ENCODE results near the gene GPR148. TPM values are rescaled to one million over a fixed set of nuclear protein-coding genes. Genes with fewer than 3 reads are reported as not detected.
A peak's percentile ranks its signal among the peaks of the same experiment; 100 is the strongest.

GPR148 gene
- total RNA-seq, 1 donor from 2014 or later, result not detected

DNA sequence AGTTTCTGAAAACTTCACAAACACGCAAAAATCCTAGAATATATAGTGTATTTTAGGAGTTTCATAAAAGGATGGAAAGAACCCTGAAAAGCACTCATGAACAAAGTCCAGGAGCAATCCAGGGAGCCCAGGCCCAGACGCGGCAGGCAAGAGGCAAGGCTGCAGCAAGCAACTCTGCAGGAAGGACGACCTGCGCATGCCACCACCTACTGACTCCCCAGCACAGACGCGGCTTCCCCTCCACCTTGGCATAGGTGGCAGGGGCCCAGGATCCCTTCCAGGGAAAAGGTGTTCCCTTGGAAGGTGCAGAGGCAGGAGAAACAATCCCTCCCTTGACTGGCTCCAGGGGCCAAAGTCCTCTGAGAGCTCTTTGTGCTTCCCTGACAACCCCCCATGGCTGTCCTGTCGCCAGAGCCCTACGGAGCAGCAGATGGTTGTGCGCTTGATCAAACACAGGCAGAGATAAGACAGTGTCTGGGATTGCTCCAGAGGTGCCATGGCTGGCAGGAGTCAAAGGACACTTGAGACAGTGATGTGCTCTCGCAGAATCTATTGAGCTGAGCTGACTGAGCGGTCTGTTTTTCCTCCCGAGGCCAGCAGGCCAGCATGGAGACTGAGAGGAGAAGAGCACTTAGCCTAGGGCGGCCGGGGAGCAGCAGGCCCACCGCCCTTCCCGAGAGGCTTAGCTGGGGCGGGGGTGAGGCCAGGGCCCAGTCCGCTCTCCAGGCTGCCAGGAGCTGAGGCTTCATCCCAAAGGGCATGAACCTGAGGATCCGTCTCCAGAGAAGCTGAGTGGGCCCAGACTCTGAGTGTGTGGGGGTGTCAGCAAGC lies 15.6 kb downstream of the GPR148 start:
- ATAC-seq (no peak), DNase-seq (ENCODE audit: low spot score) (no peak)
- intact Hi-C loops (cut with DNase I), result no loop called here

DNA sequence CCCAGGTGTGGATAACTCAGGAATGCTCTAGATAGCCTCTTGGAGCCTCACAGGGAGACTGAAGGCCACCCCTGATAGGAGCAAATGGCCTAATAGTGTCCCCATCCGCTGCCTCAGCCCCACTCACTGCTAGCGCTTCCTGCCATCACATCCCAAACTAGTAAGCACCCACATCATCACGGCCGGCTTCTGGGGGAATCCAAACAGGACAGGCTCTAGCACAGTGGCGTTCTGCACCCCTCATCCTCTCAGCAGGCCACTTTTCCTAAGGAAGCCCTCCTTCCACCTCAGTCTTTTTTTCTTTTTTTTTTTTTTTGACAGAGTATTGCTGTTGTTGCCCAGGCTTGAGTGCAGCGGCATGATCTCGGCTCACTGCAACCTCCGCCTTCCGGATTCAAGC lies 20.2 kb downstream of the GPR148 start:
- intact Hi-C loops (cut with DNase I), result no loop called here
- DNase-seq (ENCODE audit: low spot score) (no peak), ATAC-seq (no peak)

DNA sequence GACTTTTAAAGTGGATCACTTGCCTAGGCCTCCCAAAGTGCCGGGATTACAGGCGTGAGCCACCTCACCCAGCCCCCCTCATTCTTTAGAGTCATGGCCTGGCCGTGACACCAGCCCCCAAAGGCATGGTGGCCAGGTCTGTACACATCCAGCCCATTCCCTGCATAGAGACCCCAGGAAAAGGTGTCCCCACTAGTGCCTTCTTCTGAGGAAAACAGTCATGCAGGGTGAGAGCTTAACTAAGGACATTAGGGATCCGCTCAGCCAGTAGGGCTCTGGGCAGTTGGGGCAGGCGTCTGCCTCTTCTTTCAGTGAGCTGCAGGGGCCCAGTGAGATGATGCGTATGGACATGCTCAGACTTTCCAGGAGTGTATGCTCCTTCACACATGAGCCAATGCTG lies 20.8 kb downstream of the GPR148 start:
- ATAC-seq (no peak), DNase-seq (ENCODE audit: low spot score) (no peak)
- intact Hi-C loops (cut with DNase I), result no loop called here

DNA sequence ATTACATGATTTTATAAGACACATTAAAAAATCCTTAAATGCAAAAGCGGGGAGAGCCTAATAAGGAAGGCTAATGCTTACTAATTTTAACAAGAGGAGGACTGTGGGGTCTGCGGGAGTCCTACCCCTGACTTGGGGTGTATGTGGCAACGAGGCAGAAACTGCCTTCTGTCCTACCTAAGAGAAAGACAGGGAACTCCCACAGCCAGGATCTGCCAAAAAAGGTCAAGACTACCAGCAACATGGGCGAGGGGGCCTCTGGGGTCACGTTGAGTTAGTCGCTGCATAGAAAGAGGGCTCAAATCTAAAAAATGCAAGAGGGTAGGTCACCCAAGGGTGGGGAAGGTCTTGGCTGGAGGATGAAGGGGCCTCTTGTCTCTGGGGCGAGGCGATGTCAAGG lies 25.9 kb downstream of the GPR148 start:
- DNase-seq (ENCODE audit: low spot score), result no peak
- intact Hi-C loops (cut with DNase I), result no loop called here
- no peak for ATAC-seq

DNA sequence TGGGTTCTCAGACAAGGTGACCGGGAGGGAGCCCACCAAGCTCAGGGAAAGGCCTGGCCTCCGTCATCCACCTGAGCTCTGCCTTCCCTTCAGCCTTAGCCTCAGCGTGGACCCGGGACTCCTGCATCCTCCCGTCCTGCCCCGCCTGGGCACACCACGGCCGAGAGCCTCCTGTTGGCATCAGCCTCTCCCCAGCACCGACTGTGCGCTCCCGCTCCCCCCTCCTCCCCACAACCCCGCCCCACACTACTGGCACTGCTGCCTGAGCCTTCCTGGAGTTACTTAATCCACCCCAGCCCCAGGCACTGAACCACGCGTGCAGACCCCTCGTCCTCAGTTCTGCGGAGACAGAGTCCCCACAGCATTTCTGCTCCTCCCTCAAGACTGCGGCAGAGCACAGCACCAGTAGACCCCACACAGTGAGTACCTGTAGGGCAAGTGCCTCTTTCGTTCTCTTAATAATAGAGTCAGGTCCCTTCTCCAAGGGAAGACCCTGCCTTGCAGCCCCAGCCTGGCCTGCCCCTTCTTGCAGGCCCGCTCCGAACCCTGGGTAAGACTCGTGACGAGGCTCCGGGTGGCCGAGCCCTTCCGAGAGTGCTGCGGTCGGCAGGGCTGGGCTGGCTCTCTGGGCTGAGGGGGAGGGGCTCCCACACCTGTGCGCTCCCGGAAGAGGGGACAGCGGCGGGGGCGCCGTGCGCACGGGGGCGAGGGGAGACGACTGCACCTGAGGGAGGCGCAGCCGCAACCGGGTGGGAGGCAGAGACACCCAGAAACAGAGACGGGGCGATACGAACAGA lies 26.6 kb downstream of the GPR148 start, which contains the start of gene AMER3:
Gene AMER3, plus strand, starts transcription at position 285 of the 797 bp plus-strand sequence. CDS start 6,533 bp downstream, outside the sequence.
- intact Hi-C loops (cut with DNase I), result no loop called here
- no peak for ATAC-seq
- no peak for DNase-seq (ENCODE audit: low spot score)

DNA sequence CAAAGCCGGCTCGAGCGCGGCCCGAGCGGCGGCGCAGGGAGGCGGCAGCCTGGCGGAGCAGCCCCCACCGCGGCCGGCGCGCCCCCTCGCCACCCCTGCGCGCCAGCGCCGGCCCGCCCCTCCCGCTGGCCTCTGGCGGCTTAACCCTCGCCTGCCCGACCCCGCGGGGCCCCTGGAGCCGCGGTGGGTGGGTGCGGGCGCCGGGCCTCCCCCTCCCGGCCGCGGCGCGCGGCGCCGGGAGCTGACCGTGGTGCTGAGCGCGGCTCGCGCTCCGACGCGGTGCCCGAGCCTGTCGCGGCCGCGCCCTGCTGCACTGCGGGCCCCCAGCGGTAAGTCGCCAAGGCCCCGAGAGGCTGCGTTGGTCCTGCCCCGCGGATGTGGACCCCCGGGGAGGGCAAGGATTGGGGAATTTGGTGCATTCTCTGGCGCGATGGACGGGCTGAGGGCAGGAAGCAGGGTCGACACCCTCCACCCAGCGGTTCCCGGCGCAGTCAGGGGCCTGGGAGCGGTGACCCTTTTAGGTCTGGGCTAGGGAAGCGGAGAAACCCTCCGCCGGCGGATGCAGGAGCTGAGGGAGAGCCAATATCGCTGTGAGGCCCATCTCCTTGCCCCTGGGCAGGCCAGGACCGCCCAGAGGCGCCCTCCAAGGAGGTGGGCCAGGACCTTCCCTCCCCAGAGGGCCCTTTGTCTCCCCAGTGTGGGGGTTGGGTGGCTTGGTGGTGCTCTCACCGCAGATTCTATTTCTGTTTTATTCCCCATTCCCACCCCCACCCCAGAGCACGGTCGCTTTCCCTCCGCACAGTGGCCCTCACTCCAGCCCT lies 27.4 kb downstream of the GPR148 start:
- intact Hi-C loops (cut with DNase I), result no loop called here
- ATAC-seq, result no peak

DNA sequence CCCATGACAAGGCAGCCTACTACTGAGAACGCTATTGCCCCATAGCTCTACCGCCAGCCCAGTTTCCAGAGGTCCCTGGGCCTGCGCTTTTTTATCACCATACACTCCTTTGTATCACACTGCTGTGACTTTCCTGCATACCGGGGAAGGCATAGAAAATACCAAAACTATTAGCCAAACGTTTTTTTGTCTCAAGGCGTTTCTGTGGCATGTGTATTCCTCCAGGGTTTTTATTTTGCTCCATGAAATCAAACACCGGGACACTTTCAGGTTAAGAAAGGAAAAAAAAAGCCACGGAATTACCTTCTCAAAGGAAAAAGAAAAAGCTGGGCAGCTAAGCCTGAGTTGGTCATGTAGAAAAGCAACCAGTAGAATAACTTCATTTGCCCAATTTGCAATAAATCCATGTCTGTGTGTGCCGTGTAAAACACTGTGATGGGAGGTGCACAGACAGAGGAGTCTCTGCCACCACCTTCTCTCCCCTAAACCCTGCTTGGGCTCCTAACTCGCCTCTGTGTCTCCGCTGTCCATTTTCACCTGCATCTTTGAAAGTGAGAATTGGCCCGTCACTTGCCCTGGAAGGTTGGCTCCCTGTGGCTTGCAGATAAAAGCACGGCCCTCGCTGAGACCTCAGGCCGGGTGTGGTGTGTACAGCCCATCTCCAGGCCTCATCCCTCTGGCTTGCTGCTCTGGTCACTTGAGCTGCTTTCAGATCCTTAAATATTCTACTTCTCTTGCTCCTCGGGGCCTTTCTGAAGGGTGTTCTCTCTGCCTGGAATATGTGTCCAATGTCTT lies 28.2 kb downstream of the GPR148 start:
- intact Hi-C loops (cut with DNase I), result no loop called here
- ATAC-seq (no peak), DNase-seq (ENCODE audit: low spot score) (no peak)

More for the DNA sequence above, 27.4 kb downstream of the GPR148 start:
- no peak for DNase-seq (ENCODE audit: low spot score)

DNA sequence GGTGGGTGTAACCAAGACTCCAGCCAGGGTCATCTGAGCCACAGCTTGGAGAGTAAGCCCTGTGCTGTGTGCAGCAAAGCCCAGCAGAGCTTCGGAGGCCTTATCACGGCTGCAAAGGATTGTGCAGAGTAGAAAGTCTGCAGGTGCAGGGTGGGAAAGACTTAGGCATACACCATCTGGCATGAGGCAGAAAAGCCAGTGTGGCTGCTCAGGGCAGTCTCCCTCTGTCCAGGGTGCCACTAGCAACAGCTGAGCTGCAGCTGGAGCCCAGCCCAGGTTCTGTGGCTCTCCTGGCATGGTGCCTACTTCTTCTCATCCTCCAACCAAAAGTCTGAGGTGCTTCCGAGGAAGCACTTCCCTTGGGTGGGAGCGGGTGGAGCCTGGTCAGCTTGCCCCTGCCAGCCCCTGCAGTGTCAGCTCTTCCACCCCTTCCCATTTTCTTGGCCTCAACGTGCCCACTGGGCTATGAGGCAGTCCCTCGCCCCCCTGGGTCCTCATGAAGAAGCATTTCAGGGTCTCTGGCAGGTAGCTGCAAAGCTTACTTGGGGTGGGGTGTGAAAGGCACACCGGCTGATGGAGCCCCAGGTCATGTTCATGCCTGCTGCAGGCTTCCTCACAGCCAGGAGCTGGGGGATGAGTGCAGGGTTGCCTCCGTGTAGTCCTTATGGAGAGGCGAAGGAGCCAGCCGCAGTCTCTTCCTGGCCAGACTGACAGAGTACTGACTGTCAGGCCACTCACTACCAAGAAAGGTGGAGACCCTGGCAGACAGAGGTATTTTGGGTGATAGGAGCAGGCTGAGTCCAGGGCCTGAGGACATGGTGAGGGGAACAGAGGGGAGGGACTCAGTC lies 31.3 kb downstream of the GPR148 start:
- intact Hi-C loops (cut with DNase I), result no loop called here
- DNase-seq (ENCODE audit: low spot score), result peak; percentile 15
- ATAC-seq, result no peak

DNA sequence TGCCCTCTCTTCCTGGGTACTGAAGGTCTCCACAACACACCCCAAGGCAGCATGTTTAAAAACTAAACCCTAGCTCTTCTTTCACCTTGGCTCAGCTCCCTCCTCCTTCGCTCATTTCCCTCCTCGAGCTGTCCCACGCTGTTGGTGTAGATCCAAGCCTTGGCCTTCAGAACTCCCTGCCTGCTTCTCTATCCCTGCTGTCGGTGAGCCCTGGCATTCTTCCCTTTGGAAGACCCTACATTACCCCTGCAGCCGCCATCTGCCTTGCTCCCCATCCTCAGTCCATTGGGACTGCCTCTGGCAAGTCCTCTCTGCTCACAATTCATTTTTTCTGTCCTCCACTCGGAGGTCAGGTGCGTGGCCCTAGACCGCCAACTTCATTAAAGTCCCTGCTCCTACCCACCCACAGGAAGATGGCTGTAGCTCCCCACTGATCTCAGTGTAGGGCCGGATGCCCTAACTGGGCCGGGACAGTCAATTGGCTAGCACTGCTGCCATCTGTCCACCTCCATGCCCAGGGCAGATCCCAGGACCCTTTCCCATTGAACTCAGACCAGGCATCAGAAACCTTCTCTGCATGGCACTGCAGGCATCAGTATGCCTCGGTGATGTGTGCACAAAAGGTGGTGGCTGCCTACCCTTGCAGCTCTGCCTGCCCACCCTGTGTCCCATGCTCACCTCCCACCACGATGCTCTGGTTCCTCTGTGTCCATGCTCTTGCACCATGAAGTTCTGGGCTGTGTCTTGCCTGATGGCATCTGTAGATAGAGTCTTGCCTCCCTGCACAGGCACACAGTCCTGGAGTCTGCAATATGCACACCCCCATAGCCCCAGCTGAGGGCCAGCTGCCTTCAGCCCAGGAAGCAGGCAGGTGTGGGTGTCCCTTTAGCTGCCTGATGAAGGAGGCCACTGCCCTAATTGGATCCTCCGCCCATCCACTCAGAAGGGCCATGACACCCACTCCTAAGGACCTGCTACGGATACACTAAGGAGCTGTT lies 32.2 kb downstream of the GPR148 start:
- DNase-seq (ENCODE audit: low spot score), result peak; percentile 13
- intact Hi-C loops (cut with DNase I), result no loop called here
- ATAC-seq, result no peak

DNA sequence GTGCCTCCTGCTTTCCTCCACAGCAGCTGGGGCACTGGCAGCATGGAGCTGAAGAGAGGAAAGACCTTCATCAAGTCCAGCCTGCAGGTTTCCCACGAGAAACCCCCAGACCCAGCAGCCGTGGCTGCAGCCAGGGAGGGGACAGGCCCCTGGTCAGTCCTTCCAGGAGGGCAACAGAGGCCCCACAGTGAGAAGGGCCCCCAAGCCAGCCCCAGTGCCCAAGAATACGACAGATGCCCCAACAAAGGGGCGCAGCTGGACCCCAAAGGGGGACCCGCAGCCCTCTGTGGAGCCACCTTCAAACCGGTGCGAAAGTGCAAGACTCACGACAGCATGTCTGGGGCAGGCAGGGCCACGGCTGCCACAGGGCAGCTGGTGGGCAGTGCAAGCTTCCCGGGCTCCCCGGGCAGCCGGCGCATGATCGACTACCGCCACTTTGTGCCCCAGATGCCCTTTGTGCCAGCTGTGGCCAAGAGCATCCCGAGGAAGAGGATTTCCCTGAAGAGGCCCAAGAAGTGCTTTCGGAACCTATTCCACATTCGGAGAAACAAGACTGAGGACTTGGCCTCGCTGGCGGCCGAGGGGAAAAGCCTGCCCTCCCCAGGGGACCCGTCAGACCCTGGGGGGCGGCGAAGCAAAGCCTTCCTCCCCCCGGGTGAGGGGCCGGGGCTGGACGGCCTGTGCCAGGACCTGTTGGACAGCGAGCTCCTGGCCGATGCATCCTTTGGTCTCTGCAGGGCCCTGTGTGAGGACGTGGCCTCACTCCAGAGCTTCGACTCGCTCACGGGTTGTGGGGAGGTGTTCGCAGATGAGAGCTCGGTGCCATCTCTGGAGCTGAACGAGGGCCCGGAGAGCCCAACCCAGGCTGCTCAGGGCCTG lies 33.4 kb downstream of the GPR148 start:
- ATAC-seq (no peak), DNase-seq (ENCODE audit: low spot score) (peak; percentile 40)
- intact Hi-C loops (cut with DNase I), result no loop called here

DNA sequence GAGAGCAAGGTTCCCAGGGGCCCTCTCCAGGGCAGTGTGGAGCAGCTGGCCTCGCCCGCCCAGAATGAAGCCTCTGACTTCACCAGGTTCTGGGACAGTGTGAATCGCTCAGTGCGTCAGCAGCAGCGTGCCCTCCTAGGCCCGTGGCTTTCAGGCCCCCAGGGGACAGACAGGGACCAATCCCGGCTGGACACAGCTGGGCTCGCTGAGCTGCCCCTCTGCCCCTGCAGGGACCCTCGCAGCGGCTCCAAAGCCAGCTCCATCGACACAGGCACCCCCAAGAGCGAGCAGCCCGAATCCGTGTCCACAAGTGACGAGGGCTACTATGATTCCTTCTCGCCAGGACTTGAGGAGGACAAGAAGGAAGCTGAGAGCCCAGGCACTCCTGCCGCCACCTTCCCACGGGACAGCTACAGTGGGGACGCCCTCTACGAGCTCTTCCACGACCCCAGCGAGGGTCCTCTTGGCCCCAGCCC lies 34.1 kb downstream of the GPR148 start:
- DNase-seq (ENCODE audit: low spot score), result peak; percentile 40
- ATAC-seq, result no peak
- intact Hi-C loops (cut with DNase I), result no loop called here

DNA sequence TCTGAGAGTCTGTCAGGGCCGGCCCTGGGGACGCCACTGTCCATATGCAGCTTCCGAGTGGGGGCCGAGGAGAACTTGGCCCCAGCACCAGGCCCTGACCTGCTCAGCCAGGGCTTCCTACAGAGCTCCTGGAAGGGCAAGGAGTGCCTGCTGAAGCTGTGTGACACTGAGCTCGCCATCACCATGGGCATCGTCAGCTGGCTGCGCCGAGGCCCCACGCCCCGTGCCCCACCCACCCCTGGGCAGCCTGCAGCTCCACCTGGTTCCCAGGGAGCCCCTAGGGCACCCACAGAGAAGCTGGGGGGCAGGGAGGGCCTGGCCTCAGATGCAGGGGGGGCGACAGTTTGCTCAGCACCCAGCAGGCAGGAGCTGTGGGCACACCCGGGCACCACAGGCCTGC lies 34.5 kb downstream of the GPR148 start:
- intact Hi-C loops (cut with DNase I), result no loop called here
- ATAC-seq (no peak), DNase-seq (ENCODE audit: low spot score) (peak; percentile 35)

DNA sequence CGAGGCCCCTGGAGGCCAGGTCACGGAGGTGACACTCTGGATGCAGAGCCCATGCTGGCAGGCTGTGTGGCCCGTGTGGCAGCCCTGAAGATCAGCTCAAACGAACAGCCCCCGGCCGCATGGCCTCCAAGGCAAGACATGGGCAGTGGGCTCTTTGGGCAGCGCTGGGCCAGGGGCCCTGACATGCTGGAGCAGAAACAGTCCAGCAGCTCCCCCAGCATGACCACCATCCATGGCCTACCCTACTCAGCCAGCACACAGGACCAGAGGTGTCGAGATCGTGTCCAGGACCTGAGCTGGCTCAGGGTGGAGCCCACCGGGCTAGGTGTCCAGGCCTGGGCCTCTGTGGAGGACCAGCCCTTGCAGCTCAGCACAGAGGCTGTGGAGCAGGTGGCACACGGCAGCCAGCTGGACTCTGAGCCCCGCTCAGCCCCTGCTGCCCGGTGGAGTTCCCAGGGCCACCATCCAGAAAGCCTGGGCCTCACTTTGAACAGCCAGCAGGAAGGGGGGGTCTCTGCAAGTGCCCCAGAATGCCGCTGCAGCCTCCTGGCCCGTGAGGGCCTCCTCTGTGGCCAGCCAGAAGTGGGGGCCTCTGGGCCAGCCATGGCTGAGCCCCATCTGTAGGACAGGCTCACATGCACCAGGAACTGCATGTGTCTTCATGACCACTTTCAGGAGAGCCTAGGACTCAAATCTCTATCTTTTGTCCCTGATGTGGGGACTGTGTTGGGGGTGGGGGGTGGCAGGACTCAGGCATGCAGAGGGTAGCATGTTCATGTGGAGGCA lies 35.4 kb downstream of the GPR148 start:
- ATAC-seq, result no peak
- intact Hi-C loops (cut with DNase I), result no loop called here
- DNase-seq (ENCODE audit: low spot score), result no peak

DNA sequence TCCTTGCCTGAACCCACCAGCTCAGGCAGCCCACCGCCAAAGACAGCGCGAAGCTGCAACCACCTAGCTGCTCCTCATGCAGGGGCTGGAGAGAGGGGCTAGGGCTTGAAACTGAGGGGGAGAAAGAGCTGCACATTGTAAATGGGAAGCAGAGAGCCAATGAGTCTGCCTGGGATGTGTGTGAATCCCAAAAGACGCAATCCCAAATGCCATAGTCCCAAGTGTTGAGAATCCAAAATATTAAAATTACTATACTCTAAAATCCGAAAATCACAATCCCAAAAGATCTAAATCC lies 35.9 kb downstream of the GPR148 start:
- no peak for DNase-seq (ENCODE audit: low spot score)
- intact Hi-C loops (cut with DNase I), result no loop called here
- no peak for ATAC-seq

DNA sequence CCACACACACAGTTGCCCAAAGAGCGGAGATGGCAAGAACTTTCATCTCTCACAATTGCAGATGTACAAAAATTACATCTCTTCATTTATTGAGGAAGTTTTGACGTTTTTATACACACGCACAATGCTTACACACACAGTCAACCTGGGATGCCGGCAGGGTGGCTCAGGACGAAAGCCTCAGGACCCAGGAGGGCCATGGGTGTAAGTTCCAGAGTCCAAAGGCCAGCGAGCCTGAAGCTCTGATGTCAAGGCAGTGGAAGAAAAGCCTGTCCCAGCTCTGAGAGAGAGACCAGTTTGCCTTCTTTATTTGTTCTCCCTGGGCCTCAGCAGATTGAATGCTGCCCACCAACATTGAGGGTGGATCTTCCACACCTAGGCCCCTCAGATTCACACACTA lies 36.6 kb downstream of the GPR148 start:
- ATAC-seq, result no peak
- intact Hi-C loops (cut with DNase I), result no loop called here

More for the DNA sequence above, 36.6 kb downstream of the GPR148 start:
- DNase-seq (ENCODE audit: low spot score), result peak; percentile 14

Measured in sciatic nerve (tissue), 2 donors.